COLO668 (cell line): ENCODE measurements around the gene CPE.
"Not testable (repeated sequence)": the region's sequence is repeated elsewhere in the genome, so short reads cannot be mapped to it uniquely, and the experiment has no call there.

Experiments used
- DNase-seq: peaks from one replicate; lab custom pipeline; 2025; ENCODE audit not compliant: unreplicated experiment; lab: John Stamatoyannopoulos, UW

The CPE gene

GRCh38 chr4:165403048-165403447 is 24.2 kb downstream of the CPE start:
- no peak for DNase-seq

- no peak for DNase-seq
Measured at GRCh38 chr4:165403637-165404036, 24.8 kb downstream of the CPE start.

GRCh38 chr4:165404080-165404479 is 25.3 kb downstream of the CPE start:
- DNase-seq: no peak

GRCh38 chr4:165404696-165405095 is 25.9 kb downstream of the CPE start:
- no peak for DNase-seq

- no peak for DNase-seq
Measured at GRCh38 chr4:165410214-165410613, 31.4 kb downstream of the CPE start.

- DNase-seq: no peak
Measured at GRCh38 chr4:165415910-165416309, 37.1 kb downstream of the CPE start.

- no peak for DNase-seq
Measured at GRCh38 chr4:165418073-165418472, 39.3 kb downstream of the CPE start.

- no peak for DNase-seq
Measured at GRCh38 chr4:165425629-165426028, 46.8 kb downstream of the CPE start.

- DNase-seq: no peak
Measured at GRCh38 chr4:165426331-165426730, 47.5 kb downstream of the CPE start.

- DNase-seq: no peak
Measured at GRCh38 chr4:165426823-165427222, 48.0 kb downstream of the CPE start.

GRCh38 chr4:165428957-165429356 is 50.1 kb downstream of the CPE start:
- DNase-seq: no peak

GRCh38 chr4:165433529-165433928 is 54.7 kb downstream of the CPE start:
- DNase-seq: peak; percentile 5

GRCh38 chr4:165437691-165438090 is 58.9 kb downstream of the CPE start:
- DNase-seq: no peak

- DNase-seq: no peak
Measured at GRCh38 chr4:165439344-165439743, 60.5 kb downstream of the CPE start.

GRCh38 chr4:165439981-165440380 is 61.2 kb downstream of the CPE start:
- DNase-seq: no peak

- no peak for DNase-seq
Measured at GRCh38 chr4:165440415-165441158, 61.8 kb downstream of the CPE start.

GRCh38 chr4:165443276-165443675 is 64.5 kb downstream of the CPE start:
- no peak for DNase-seq

- no peak for DNase-seq
Measured at GRCh38 chr4:165448700-165449099, 69.9 kb downstream of the CPE start.

- DNase-seq: no peak
Measured at GRCh38 chr4:165449333-165449732, 70.5 kb downstream of the CPE start.

GRCh38 chr4:165450871-165451270 is 72.1 kb downstream of the CPE start:
- no peak for DNase-seq

GRCh38 chr4:165453140-165453539 is 74.3 kb downstream of the CPE start:
- not testable (repeated sequence) for DNase-seq

GRCh38 chr4:165454426-165454825 is 75.6 kb downstream of the CPE start:
- no peak for DNase-seq

GRCh38 chr4:165457793-165458192 is 79.0 kb downstream of the CPE start:
- DNase-seq: no peak
